Left lung (tissue), 10 donors: ENCODE results near the gene DBNDD1. TPM values are rescaled to one million over a fixed set of nuclear protein-coding genes. Genes with fewer than 3 reads are reported as not detected.

Experiments
- ATAC-seq: fragments of 200-7000 bp; cut with Tn5 transposase; one replicate; pipeline ENCODE4 v1.9.1; 2020; ENCODE audit warnings: moderate library complexity
- DNase-seq, 4 donors: peaks; one replicate each; pipeline ENCODE4 v3.0.0-alpha.2; 2013 to 2020
- H3K27ac ChIP-seq, 2 donors: fragments of 200-600 bp; sonication (generic) in 1 of 2; one replicate each; pipeline versions ENCODE4 v1.5.0 to v1.8.0; 2020 to 2021
- H3K27me3 ChIP-seq, 2 donors: fragments of 200-600 bp; sonication (generic) in 1 of 2; one replicate each; pipeline versions ENCODE4 v1.5.0 to v1.8.0; 2020 to 2021
- H3K36me3 ChIP-seq, 2 donors: fragments of 200-600 bp; sonication (generic) in 1 of 2; one replicate each; pipeline versions ENCODE4 v1.5.0 to v1.8.0; 2020 to 2021
- H3K4me1 ChIP-seq, 2 donors: fragments of 200-600 bp; one replicate each; pipeline ENCODE4 v1.8.0; 2021
- H3K4me3 ChIP-seq, 2 donors: fragments of 200-600 bp; sonication (generic) in 1 of 2; one replicate each; pipeline versions ENCODE4 v1.5.0 to v1.8.0; 2020 to 2021; ENCODE audit warnings: mild to moderate bottlenecking in 1 of 2
- H3K9me3 ChIP-seq, 2 donors: fragments of 200-600 bp; sonication (generic) in 1 of 2; one replicate each; pipeline versions ENCODE4 v1.5.0 to v1.8.0; 2020 to 2021
- intact Hi-C, 2 donors: fragments of 100-400 bp; cut with DNase I; formaldehyde crosslinking; loops; one replicate each; pipeline versions ENCODE4 v1.11.2 to v1.14.2; 2022
- polyA plus RNA-seq, 6 donors: library from polyadenylated mRNA; unstranded; fragments of 120-200 nt; gene quantifications; one replicate each; pipeline ENCODE4 v1.2.1, GENCODE V29; 2013; ENCODE audit not compliant: insufficient read length in 6 of 6
- total RNA-seq, 2 donors: library from RNA; stranded (reverse); fragmentation: NEBNext Ultra II Directional; extraction: Animal tissue kit (Norgen Biotek cat#: 25700); gene quantifications; one replicate each; pipeline ENCODE4 v1.2.1, GENCODE V29; 2021
- TF ChIP-seq, protein P1 (sequence below), 2 donors: fragments of 200-600 bp; sonication (generic) in 1 of 2; IDR thresholded peaks; one replicate each; pipeline versions ENCODE4 v1.5.0 to v1.8.0; 2021; ENCODE audit warnings: antibody characterized with exemption in 2 of 2
- donor health status: DM: no; HTN: yes; CAD: no.
- donor health status: DM: no; HTN: no; CAD: no.

The DBNDD1 gene
- total and polyA plus RNA-seq, 8 donors = 6.4 to 20.6 (median 7.8) TPM

DNA sequence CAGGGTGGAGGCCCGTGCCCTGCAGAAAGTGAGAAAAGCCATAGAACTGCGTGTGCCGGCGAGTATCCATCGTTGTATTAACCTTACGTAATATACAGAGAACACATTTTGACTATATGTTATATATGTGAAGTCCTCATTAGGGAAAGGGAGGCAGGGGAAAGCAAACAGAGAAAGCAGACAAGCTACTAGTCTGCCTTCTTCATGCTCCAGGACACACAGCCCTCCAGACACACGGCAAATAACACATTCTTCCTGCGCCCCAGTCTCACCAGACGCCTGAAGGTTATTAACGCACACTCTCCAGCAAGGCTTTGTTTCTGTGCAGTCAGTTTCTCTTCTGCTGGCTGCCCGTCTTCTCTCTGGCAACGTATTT lies 29.1 kb upstream of the DBNDD1 start:
- no peak overlapping the region for H3K27ac ChIP-seq
- ATAC-seq (no peak), DNase-seq (no peak)
- TF ChIP-seq, protein P1, sequence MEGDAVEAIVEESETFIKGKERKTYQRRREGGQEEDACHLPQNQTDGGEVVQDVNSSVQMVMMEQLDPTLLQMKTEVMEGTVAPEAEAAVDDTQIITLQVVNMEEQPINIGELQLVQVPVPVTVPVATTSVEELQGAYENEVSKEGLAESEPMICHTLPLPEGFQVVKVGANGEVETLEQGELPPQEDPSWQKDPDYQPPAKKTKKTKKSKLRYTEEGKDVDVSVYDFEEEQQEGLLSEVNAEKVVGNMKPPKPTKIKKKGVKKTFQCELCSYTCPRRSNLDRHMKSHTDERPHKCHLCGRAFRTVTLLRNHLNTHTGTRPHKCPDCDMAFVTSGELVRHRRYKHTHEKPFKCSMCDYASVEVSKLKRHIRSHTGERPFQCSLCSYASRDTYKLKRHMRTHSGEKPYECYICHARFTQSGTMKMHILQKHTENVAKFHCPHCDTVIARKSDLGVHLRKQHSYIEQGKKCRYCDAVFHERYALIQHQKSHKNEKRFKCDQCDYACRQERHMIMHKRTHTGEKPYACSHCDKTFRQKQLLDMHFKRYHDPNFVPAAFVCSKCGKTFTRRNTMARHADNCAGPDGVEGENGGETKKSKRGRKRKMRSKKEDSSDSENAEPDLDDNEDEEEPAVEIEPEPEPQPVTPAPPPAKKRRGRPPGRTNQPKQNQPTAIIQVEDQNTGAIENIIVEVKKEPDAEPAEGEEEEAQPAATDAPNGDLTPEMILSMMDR (IDR thresholded peaks at IDR 0.05) = no peak
- peaks cover 0 to 5% of the 10 kb centered on the region in 2 donors for H3K36me3 ChIP-seq
- intact Hi-C loops = no loop called here
- no peak overlapping the region for H3K4me3 ChIP-seq
- H3K4me1 ChIP-seq = peaks cover 12 to 13% of the 10 kb centered on the region in 2 donors
- peaks cover 0 to 25% of the 10 kb centered on the region in 2 donors for H3K27me3 ChIP-seq
- no peaks in the 10 kb centered on the region for H3K9me3 ChIP-seq

DNA sequence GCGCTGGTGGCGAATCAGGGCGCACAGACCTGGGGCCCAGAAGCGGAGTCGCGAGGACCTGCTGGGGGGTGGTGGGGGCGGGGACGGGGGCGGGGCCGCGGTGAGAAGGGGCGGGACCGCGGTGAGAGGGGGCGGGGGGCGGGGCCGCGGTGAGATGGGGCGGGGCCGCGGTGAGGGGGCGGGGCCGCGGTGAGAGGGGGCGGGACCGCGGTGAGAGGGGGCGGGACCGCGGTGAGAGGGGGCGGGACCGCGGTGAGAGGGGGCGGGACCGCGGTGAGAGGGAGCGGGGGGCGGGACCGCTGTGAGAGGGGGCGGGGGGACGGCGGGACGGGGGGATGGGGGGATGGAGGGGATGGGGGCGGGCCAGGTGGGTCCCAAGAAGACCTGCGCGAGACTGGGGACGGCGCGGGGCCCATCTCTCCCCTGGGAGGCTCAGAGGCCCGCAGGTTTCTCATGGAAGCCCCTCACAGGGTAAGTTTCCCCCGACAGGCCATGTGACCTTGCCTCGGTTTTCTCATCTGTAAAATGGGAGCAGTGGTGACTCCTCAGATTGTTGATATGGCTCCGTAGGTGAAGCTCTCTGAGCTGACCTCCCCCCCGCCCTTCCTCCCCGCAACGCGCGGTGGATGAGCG lies 28.6 kb upstream of the DBNDD1 start:
- peaks cover 12 to 13% of the 10 kb centered on the region in 2 donors for H3K4me1 ChIP-seq
- H3K27ac ChIP-seq = no peak overlapping the region
- no peaks in the 10 kb centered on the region for H3K9me3 ChIP-seq
- peaks cover 0 to 10% of the 10 kb centered on the region in 2 donors for H3K36me3 ChIP-seq
- intact Hi-C loops = no loop called here
- DNase-seq = no peak
- peak overlapping the region; percentile 33 to 43 for H3K4me3 ChIP-seq
- TF ChIP-seq, protein P1 (IDR thresholded peaks at IDR 0.05) = no peak
- ATAC-seq = peak; percentile 34
- H3K27me3 ChIP-seq = peaks cover 0 to 25% of the 10 kb centered on the region in 2 donors

DNA sequence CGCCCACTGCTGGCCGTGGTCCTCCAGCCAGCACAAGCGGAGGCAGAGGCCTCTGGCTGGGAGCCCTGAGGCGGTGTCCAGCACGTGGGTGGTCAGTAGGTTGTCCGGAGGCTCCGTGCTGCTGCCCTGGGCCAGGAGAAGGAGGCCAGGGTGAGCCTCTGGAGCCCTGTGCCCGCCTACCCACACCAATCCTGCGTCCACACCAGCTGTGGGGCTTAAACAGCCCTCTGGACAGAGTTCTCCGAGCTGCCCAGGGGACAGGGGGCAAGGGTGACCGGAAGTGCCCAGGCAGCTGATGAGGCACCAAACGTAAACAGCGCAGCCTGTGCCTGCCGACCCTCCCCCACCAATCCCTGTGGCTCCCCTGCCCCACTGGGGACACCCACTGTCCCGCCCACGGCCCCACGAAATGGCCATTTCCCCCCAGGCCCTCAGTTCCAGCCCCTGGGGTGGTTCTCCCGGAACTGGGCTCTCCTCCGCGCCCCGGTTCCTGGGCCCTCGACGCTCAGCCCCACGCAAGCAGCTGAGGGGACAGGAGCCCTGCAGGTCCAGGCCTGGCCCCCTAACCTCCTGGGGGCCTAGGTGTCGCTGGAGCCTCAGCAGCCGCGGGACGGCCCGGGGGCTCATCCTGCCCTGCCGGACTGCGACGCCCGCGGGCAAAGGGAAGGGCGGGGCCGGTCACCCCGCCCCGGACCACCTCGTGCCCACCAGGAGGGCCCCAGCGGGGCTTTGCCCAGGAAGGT lies 27.9 kb upstream of the DBNDD1 start:
- peak; percentile 77 for ATAC-seq
- TF ChIP-seq, protein P1 (IDR thresholded peaks at IDR 0.05) = no peak
- intact Hi-C loops = no loop called here
- Histone ChIP-seq H3K4me3 (peak overlapping the region; percentile 33 to 43), H3K27ac (no peak overlapping the region), H3K27me3 (peaks cover 0 to 25% of the 10 kb centered on the region in 2 donors), H3K4me1 (peaks cover 12 to 13% of the 10 kb centered on the region in 2 donors), H3K36me3 (peaks cover 0 to 17% of the 10 kb centered on the region in 2 donors), H3K9me3 (no peaks in the 10 kb centered on the region)
- DNase-seq = peak; percentile 14 to 85 (median 78)

DNA sequence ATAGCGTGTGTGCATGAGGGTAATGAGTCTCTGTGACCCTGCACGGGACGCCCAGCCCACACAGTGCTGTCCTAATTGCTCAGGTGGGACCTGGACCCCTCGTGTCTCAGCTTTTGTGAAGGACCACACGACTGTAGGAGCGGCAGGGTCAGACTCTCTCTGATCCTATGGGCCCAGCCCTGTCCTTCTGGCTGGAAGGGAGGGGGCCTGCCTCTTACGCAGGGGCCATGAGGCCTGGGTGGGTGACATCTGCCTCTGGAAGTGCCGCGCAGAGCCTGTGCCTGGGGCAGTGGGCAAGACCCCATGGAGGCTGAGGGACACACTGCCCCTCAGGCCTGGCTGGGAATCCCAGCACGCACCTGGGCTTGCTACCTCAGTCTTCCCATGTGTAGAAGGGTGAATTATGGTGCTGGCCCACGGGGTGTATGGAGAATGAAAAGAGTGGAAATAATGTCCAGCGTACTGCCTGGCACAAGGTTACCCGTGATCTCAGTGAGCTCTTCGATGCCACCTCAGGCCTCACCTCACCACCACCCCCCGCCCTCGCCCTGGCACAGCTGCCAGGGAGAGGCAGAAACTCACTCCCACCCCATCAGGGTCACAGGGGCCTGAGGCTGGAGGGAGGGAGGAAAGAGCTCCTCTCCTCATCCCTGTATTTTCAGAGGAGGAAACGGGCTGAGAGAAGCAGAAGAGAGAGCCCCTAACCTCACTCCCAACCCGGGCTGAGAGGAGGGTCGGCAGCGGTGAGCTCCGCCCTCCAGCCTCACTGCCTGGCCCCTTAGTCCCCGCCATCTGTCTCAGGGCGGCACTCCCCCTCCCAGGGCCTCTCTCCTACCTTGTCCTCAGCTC lies 27.1 kb upstream of the DBNDD1 start:
- ATAC-seq = no peak
- Histone ChIP-seq H3K36me3 (peaks cover 0 to 23% of the 10 kb centered on the region in 2 donors), H3K4me1 (peaks cover 12 to 13% of the 10 kb centered on the region in 2 donors), H3K9me3 (no peaks in the 10 kb centered on the region), H3K27me3 (peaks cover 0 to 25% of the 10 kb centered on the region in 2 donors), H3K27ac (no peak overlapping the region), H3K4me3 (peak overlapping the region; percentile 33 to 43)
- no peak for DNase-seq
- intact Hi-C loops = no loop called here
- TF ChIP-seq, protein P1 (IDR thresholded peaks at IDR 0.05) = no peak
